HL-60/S4 treated with retinoic acid at 250 ng/mL for 4 days and 3 days (cell line): ENCODE measurements around the gene DNAJB8.

Experiments
- in situ Hi-C: fragments of 300-500 bp; cut with MboI; formaldehyde crosslinking; loops from 2 replicates; pipeline ENCODE4 v1.7.0; 2022; ENCODE audit warnings: low sequenced_read_pairs

Gene DNAJB8

GRCh38 chr3:128449111-128449638, 17.5 kb downstream of the DNAJB8 start:
- in situ Hi-C loops = no loop called here

GRCh38 chr3:128448491-128448890, 18.2 kb downstream of the DNAJB8 start:
- in situ Hi-C loops = no loop called here

GRCh38 chr3:128447561-128448013, 19.1 kb downstream of the DNAJB8 start:
- in situ Hi-C loops = no loop called here

DNA sequence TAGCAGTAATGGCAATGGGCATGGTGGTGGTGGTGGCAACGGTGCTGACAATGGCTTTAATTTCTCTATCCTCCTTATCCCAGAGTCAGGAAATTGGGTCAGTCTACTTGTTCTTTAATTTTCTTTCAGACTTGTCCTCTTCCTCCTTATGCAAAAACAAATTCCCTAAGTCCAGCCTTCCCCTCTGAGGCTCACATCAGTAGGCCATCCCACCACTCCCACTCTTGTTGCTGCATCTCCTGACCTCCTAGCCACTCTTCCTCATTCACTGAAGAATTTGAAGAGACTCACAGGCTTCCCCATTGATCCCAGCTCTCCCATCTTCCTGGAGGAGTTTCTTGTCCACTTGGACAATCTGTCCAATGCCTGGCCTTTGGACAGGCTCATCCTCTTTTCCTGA, 19.9 kb downstream of the DNAJB8 start:
- in situ Hi-C loops = no loop called here

DNA sequence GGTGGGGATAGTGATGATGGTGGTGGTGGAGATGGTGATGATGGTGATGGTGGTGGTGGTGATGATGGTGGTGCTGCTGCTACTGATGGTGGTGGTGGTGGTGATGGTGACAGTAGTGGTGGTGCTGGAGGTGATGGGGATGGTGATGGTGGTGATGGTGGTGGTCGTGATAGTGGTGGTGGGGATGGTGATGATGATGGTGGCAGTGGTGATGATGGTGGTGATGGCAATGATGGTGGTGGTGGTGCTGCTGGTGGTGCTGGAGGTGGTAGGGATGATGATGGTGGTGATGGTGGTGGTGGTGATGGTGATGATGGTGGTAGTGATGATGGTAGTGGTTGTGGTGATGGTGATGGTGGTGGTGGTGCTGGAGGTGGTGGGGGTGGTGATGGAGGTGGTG, 21.3 kb downstream of the DNAJB8 start:
- in situ Hi-C loops = no loop called here

DNA sequence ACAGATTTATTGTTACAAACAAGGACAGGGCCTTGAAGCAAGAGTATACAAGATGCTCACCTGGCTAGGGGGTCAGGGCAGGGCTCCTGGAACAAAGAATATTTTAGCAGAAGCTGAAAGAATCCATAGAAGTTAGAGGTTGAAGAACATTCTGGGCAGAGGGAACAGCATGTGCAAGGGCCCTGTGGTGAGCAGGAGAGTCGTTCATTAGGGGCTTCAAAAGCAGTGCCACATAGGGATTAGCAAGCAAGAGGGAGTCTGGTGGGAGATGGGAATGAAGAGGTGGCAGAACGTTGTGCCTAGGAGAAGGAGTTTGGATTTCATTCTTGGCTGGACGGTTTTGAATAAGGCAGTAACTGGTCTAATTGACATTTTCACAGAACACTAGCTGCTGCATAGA, 22.9 kb downstream of the DNAJB8 start:
- in situ Hi-C loops = no loop called here

DNA sequence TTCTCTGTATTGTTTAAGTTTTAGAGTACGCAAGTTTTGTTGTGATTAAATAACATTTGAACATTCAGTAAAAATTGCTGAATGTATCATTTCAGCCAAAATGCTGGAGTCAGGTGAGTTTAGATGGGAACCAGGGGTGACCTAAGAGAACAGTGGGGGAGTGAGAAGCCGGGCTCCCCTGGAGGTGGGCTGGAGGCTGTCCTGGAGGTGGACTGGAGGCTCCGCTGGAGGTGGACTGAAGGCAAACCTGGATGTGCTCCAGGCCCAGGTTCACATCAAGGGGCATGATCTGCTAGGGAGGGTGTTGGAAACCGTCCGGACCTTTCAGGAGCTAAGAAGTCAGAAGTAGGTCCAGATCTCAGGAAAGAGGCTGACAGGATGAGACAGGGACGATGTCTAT, 23.7 kb downstream of the DNAJB8 start:
- in situ Hi-C loops = no loop called here

DNA sequence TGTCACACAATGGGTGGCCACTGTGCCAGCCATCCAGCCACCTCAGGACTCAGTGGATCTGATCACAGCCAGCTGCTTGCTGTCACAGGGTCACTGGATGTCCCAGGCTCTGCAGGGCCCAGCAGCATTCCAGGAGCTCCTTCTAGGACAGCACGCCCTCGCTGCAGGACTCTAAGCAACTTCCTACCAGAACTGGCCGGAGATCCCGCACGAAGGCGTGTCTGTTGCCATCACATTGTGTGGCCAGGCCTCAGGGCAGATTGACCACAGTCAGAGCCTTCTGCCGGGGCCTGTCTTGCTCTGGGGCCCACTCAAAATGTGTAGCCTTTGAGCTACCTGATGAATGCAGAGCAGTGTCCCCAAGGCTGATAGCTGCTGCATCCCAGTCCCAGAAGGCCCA, 24.6 kb downstream of the DNAJB8 start:
- in situ Hi-C loops = no loop called here

GRCh38 chr3:128439226-128439625, 27.5 kb downstream of the DNAJB8 start:
- in situ Hi-C loops = no loop called here

GRCh38 chr3:128438488-128439072, 28.1 kb downstream of the DNAJB8 start:
- in situ Hi-C loops = no loop called here

GRCh38 chr3:128436214-128436613, 30.5 kb downstream of the DNAJB8 start:
- in situ Hi-C loops = no loop called here

GRCh38 chr3:128435561-128435960, 31.1 kb downstream of the DNAJB8 start:
- in situ Hi-C loops = no loop called here

- in situ Hi-C loops = no loop called here
Observed at GRCh38 chr3:128435058-128435457, 31.6 kb downstream of the DNAJB8 start.

GRCh38 chr3:128434524-128434923, 32.2 kb downstream of the DNAJB8 start:
- in situ Hi-C loops = no loop called here

DNA sequence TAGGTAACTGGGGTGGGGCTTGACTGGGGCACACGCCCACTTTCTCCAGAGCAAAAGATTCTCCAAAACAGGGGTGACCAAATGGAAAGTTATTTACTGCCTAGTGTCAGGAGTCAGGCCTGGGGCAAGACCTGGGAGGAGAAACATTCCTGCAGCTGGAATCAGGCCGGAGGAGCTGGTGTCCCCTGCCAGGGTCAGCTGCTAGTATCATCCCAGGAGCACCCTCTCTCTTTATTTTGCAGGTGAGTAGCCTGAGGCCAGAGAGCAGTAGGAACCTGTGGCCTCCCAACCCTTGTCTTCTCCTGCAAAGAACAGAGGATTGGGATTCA, 32.9 kb downstream of the DNAJB8 start:
- in situ Hi-C loops = no loop called here

DNA sequence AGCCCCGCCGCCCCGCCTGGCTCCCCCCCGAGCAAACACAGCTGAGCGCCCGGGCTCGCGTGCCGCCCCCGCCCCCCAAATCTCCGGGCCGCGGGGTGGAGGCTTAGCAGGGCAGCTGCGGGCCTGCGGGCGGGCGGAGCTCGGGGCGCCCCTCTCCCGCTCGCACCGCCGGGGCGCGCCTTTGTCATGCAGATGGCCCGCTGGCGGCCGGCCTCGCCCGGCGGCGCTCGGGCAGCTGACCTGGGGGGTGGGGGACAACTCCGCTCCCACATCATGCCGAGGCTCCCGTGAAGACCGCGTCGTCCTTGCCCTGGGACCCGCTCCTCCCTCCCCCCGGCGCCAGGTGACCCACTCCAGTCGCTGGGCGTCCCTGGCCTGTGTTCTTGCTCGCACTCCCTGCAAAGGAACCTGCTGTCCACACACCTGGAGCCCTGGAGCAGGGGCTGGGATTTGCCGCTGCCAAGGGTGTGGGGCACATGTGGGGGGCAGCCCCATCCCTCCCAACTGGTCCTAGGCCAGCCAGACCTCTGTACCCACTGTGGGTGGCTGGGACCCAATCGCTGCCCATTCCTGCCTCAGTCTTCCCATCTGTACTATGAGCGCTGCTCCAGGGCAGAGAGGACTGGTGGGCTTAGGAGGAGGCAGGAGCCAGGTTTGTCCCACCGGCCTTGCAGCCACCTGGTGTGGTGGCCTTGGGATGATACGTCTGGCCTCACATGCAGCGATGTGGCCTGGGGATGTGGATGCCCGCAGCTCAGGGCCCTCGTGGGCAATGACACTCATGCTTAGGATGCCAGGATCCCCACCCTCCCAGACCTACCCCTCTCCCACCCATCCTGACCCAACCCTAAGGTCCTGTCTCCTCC, 33.5 kb downstream of the DNAJB8 start:
- in situ Hi-C loops = no loop called here

GRCh38 chr3:128432301-128432970, 34.3 kb downstream of the DNAJB8 start:
- in situ Hi-C loops = no loop called here

DNA sequence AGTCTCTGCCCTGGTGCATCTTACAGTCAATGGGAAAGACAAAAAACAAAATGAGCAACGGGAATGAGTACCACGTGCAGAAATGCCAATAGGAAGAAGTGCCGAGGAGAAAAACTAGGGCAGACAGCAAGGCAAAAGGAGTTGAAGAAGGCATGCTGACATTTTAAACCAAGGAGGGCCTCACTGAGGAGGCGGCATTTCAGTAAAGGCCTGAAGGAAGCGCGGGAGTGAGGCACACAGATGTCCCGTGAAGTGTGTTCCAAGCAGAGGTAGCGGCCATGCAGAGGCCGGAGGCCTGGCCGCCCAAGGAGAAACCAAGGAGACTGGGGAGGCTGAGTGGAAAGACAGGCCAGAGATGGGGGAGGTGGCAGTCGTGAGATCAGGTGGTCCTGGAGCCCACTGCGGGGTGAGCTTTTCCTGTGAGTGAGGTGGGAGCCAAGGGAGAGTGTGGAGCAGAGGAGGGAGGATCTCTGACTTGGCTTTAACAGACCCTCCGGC, 34.8 kb downstream of the DNAJB8 start:
- in situ Hi-C loops = no loop called here

- in situ Hi-C loops = no loop called here
Observed at GRCh38 chr3:128430731-128431130, 36.0 kb downstream of the DNAJB8 start.

DNA sequence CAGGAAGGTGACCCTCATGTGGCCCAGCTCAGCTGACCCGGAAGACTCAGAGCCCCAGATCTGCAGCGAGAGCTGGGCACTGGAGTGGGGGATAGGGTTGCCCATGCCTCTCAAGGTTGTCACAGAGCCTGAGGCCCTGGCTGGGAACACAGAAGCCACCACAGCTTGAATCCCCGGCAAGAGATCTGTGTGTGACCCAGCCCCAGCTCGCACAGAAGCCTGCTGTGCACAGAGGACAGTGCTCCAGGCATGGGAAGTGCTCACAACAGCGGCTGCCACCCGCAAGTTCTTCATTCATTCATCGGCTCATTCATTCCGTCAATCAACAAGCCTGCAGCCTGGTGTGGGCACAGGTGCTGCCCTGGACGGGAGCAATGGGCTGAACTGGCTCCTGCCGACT, 36.4 kb downstream of the DNAJB8 start:
- in situ Hi-C loops = no loop called here

DNA sequence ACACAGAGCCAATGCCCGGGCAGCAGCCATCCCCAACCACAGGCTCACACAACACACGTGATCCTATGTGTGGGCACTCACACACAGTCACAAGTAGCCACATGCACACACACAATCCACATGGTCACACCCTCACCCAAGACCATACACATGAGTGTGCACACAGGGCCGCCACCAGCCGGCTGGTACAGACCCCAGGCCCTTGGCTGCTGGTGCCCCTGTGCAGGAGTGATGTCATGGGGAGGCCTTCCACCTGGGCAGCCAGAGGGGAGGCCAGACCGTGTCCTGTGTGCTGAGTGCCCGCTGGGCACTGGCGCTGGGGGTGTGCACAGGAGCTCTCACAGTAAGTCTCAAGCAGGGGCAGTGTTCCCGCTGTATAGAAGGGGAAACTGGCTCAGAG, 36.9 kb downstream of the DNAJB8 start:
- in situ Hi-C loops = loop anchor here (10.0 kb wide), 1 partner anchor 175 kb away; no protein-coding TSS in a partner anchor
